Right lung (tissue), 10 donors: Measurements from ENCODE around the gene ZNF189. TPM values are rescaled to one million over a fixed set of nuclear protein-coding genes. Genes with fewer than 3 reads are reported as not detected.

ENCODE experiments used
- DNase-seq, 2 donors: peaks; one replicate each; pipeline ENCODE4 v3.0.0-alpha.2; 2013
- long read RNA-seq, 8 donors: transcript quantifications; one replicate each; lab custom pipeline, GENCODE V29; 2026
- polyA plus RNA-seq, 5 donors: library from polyadenylated mRNA; unstranded; fragments of 120-200 nt; gene quantifications; one replicate each; pipeline versions ENCODE4 v1.2.1 to v1.2.3, GENCODE V29; 2013; ENCODE audit warnings: inconsistent platforms in 1 of 5, low replicate concordance in 1 of 5; ENCODE audit not compliant: insufficient read length in 5 of 5, insufficient read depth in 1 of 5

The ZNF189 gene
- 10 to 100 TPM; 30.4 to 50.9 (median 43.5) TPM for polyA plus RNA-seq
- long read RNA-seq, donor 1, partial matches to known transcripts = 0 of 7 reads
- long read RNA-seq, donor 1, other reads (novel, unspliced or antisense) = 0 of 7 reads
- long read RNA-seq, donor 2, partial matches to known transcripts = 0 of 5 reads
- long read RNA-seq, donor 2, other reads (novel, unspliced or antisense) = 0 of 5 reads
- long read RNA-seq, donor 3, partial matches to known transcripts = 0 of 3 reads
- long read RNA-seq, donor 3, other reads (novel, unspliced or antisense) = 0 of 3 reads
- long read RNA-seq, donor 4, partial matches to known transcripts = 0 of 2 reads
- long read RNA-seq, donor 4, other reads (novel, unspliced or antisense) = 0 of 2 reads
- long read RNA-seq, donor 5, transcript ZNF189-202 (3 exons, 3,021 nt) = minor isoform, 5 of 14 reads
- long read RNA-seq, donor 5, transcript ZNF189-203 (3 exons, 3,134 nt) = major isoform, 9 of 14 reads
- long read RNA-seq, donor 5, partial matches to known transcripts = 0 of 14 reads
- long read RNA-seq, donor 5, other reads (novel, unspliced or antisense) = 0 of 14 reads
- long read RNA-seq, donor 6, transcript ZNF189-203 (3 exons, 3,134 nt) = major isoform, 6 of 8 reads
- long read RNA-seq, donor 6, partial matches to known transcripts = 0 of 8 reads
- long read RNA-seq, donor 6, other reads (novel, unspliced or antisense) = 0 of 8 reads
- long read RNA-seq, donor 7, partial matches to known transcripts = 0 of 6 reads
- long read RNA-seq, donor 7, other reads (novel, unspliced or antisense) = 0 of 6 reads
- long read RNA-seq, donor 8, partial matches to known transcripts = 0 of 2 reads
- long read RNA-seq, donor 8, other reads (novel, unspliced or antisense) = 0 of 2 reads

DNA sequence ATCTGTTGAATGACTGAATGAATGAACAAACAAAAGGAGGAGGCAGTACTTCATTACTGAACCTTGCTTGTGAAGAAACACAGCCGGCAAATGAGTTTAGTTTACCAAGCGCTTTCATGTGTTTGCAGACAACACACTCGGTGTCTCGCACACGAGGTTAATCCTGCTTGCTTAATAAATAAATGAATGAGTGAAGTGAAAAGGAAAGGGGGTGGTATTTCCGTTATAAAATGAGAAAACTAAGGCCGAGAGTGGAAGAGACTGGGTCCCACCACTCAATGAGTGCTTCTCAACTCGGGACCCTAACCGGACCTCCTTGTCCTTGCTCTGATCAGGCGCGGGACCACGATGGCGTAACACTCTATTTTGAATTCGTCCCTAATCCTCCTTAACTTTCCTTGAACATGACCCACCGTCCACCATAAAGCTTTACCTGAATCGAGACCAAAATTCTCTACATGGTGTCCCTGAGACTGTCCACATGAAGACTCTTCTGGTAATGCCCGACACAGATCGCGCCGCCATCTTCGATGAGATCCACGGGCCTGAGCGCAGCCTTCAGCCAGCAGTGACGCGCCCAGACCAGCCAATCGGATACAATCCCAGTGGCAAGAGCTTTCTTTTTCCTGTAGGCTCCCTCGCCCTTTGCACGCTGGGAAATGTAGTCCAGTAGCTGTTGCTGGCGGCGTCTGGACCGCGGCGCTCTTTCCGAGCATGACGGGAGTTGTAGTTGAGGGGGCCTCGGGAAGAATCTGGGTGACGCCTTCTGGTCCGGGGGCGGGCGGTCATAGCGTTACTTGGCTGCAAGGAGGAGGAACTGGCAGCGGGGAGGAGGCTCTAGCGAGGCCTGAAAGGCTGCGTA, at the start of gene ZNF189, which contains the start of gene MRPL50:
Gene ZNF189, plus strand, starts transcription at position 784 of the 862 bp plus-strand sequence. CDS start 306 bp downstream, outside the sequence.
Gene MRPL50, minus strand, starts transcription at position 551 of the 862 bp plus-strand sequence. Its CDS starts 26 bp downstream, at position 525.
- DNase-seq = peak; percentile 98 to 99

DNA sequence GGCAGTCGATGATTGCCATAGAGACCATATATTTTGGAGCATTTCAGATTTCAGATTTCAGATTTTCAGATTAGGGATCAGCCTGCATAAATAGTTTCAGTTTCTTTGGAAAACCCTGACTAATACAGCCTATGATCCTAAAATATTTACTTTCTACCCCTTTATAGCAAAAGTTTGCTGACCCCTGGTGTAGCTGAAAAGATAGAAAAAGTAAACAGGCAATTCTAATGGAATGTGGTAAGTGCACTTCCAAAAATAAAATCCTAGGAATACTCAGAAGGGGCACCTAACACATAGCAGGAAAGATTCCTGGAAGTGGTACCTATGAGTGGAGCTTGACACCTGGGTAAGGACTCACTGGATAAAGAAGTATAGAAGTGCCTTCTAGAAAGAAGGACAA, 48.4 kb upstream of the ZNF189 start:
- DNase-seq = no peak

DNA sequence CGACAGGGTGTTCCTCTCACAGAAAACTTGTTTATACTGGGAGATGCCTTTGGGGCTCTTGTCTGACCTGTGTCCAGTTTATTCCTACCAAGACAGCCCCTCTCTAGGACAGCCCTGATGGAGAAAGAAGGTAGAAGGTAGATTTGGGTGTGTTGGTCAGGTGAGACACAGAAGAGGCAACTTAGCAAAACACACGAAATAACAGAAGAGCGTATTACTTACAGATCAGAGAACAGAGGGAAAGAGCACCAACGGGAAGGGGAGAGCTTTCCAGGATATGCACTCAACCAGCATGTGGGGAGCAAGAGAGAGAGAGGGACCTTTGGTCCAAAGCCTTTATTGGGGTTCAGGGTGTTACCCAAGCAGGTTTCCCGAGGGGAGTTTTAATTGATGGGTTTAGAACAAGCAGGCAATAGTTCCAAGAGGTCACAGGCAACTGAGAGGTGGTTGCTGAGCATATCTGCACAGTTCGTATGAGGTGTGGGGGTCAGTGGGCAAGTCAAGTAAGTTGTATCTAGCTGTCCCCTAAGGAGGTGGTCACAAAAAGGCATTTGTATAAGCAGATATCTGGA, 45.7 kb upstream of the ZNF189 start:
- no peak for DNase-seq

DNA sequence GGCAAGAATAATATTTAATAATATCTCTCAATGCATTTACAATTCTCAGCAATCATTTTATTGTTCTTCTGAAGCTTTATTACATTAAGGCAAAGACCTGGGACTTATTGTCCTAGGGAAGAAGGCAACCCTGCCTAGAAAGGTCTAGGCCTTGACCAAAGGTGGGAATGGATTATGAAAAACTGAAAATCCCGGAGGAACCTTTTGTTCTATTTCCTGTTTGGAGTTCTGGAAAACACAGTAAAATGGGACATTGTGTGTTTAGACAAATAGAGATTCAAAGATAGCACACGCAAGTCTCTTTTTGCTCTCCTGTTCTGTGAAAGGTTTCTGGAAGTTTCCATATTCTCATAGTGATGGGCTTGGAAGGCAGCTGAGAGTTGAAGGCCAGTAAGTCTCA, 45.0 kb upstream of the ZNF189 start:
- no peak for DNase-seq

DNA sequence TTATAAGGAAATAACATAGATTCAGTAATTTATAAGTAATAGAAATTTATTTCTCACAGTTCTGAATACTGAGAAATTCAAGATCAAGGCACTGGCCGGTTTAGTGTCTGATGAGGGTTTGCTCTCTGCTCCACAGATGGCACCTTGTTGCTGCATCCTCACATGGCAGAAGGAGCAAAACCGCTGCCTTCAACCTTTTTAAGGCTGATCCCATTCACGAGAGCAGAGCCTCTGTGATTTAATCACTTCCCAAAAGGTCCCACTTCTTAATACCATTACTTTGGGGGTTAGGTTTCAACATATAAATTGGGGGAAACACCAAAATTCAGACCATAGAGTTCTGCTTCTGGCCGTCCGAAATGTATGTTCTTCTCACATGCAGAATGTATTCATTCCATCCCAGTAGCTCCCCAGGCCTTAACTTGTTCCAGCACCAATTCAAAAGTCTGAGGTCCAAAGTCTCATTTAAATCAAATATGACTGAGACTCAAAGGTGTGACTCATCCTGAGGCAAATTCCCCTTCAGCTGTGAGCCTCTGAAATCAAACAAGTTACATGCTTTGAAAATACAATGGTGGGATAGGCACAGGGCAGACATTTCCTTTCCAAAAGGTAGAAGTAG, 44.4 kb upstream of the ZNF189 start:
- no peak for DNase-seq

DNA sequence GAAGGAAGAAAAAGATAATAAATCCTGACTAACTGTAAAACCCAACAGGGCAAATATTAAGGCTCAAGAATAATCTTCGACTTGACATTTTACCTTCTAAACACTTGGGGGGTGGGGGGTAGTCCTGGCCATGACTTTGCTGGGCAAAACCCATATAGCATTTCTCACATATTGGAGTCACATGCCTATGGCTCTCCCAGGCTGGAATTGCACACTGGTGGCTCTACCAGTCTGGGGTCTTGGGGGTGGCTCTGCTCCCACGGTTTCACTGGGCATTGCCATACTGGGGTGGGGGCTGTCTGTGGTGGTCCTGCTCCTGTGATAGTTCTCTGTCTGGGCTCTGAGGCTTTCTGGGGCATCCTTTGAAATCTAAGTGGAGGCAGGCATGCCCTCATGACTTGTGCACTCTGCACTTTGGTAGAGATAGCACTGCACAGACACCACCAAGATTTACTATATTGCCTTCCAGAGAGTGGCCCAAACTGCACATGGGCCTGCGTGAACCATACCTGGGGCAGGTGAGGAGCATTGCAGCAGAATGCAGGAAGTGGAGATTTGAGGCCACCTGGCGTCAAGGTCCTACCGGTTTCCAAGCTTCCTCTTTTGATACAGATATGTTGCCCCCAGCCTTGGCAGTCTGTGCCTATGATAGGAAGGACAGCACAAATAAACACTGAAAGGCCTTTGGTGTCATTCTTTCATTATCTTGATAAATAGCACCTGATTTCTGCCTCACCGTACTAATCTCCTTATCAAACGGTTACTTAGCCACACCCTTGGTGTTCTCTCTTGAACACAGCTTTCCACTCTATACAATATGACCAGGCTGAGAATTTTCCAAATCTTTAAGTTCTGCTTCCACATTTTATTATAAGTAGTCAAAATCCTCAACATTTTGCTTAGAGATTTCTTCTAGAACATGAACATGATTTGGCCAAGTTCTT, 43.6 kb upstream of the ZNF189 start:
- DNase-seq = no peak

DNA sequence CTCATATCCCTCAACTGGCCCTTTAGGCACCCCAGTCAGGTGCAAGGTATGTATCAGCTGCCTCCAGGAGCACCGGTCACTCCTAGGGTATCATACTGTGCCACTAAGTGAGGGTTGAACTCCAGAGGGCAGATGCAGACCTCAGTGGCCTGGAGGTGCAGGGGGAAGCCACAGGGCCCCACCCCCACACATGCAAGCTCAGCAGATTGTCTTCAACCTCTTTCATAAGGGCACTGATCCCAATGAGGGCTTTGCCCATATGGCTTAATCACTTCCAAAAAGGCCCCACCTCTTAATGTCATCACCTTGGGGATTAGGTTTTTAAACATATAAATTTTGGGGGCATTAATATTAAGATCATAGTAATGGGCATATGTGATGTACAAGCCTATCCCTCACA, 42.0 kb upstream of the ZNF189 start:
- DNase-seq = no peak

DNA sequence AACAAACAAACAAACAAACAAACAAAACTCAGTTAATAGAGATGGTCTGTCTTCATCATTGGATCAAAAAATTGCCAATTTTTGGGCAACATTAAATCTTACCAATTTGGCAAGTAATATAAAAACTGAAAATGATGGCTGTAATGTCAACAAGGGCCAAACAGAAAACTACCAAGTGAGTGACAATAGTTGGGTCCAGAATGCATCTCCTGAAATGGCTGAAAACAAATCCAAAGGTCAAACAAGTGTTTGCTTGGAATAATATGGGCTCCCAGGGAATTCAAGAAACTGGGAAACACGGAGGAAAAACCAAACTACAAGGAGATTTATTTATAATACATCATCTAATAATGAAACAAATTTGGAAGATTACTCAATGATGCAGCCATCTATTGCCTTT, 39.0 kb upstream of the ZNF189 start:
- DNase-seq = no peak

DNA sequence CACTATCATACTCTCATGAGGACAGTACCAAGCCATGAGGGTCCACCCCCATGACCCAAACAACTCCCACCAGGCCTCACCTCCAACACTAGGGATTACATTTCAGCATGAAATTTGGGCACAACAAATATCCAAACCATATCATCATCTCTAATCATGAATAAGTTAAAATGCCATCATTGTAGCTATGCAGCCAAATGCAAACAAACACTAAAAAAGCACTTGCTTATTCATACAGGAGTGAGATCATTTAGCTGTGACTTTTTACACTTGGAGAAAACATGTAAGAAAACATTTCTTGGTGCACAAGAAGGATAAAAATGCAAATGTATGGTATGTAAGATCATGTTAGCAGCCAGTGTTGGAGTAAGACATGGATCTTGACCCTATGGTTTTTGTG, 38.0 kb upstream of the ZNF189 start:
- DNase-seq = no peak

DNA sequence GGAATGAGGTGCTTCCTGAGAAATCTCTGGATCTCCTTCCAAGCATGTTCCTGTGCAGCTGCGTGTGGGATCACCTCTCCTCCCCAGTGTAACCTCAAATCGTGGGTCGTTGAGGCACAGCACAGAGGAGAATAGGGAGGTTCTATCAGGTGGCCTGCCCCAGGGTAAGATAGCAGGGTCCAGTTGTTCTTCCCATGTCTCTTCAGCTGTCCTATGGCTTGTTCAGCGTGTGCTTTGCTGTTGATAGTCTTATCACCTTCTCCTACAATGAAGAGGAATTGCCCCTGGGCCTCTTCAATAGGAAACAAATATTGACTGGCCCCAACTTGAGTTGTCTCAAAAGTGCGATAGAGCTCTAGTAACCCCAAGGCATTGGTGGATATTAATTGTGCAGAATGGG, 36.2 kb upstream of the ZNF189 start:
- DNase-seq = no peak

DNA sequence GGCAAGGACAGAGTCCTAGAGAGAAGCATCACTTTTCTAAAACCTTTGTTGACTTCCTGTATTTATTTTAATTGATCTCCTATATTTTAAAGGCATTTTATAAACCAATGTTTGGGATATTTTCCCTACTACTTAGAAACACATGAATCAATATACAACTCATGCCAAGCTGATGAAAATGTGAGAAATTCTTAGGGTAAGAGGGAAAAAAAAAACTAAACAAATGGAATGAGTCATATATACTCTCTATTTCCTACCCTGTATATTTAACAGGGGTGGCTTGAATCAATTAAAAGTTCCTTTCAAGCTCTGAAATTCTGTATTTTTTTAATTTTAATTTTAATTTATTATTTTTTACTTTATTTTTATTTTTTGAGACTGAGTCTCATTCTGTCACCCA, 33.5 kb upstream of the ZNF189 start:
- DNase-seq = no peak

DNA sequence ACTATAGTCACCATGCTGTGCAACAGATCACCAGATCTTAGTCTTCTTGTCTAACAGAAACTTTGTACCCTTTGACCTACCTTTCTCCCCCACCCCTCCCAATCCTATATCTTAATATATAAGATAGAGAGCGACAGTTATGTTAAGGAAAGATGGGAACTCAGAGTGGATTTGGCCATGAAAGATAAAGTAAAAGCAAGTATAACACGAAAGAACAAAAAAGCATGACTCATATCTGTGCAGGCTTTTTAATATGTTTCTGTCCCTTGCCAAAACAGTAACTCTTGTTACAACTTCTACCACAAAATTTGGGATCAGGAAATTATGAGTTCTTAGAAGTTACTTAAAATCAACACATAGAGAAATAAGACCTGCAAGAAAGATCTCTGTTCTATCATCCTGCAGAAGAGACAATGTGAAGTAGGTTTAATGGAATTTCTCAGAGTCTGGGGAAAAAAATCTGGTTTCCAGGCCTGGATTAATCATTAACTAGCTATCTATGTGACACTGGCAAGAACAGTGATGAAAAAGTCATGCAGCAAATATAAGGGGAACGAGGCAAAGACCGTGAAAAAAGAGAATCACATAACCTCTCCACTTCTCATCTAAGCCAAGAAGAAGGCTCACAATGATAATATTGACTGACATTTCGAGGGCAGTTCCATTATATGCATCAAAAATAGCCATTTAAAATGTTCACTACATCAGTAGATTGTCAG, 32.5 kb upstream of the ZNF189 start:
- no peak for DNase-seq

DNA sequence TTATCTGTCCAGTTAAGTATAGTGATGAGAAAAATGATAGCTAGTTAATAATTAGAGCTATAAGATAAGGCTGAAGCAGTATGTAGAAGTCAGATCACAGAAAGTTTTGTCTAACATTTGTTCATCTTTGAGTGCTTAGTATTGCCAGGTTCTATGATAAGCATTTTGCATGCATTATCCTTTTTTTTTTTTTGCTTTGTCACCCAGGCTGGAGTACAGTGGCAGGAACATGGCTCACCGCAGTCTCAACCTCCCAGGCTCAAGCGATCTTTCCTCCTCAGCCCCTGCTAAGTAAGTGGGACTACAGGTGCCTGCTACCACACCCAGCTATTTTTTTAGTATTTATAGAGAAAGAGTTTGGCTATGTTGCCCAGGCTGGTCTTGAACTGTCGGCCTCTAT, 31.3 kb upstream of the ZNF189 start:
- no peak for DNase-seq

DNA sequence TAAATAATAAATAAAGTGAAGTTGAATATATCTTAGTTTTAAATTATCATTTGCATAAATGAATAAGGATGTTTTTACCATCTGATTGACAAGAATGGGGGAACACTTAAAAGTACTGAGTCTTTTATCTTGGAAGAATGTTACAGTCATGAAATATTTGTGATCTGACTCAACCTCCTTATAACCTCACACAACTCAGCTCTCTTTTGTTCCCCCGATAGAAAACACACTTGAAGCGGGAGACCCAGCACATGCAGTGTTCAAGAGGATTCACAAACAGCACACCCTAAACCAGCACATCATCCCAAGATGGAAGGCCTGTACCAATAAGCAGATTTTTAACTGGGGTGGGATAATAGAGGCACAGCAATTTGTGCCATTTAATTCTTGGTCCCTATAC, 29.4 kb upstream of the ZNF189 start:
- DNase-seq = no peak

DNA sequence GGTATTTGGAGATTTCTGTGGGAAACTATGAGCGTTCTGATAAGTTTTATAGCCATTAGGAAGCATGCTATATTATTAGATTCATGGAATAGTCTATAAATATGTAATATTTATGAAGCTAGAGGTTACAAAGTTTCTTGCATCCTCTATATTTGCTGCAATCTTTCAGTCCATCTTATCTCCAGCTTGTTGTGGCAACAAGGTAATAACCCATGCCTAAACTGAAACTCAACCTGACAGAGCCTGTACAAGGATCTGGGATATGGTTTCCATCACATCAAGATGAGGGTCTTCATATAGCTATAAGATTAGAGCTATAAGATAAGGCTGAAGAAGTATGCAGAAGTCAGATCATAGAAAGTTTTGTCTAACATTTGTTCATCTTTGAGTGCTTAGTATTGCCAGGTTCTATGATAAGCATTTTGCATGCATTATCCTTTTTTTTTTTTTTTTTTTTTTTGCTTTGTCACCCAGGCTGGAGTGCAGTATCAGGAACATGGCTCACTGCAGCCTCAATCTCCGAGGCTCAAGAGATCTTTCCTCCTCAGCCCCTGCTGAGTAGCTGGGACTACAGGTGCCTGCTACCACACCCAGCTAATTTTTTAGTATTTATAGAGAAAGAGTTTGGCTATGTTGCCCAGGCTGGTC, 28.6 kb upstream of the ZNF189 start:
- no peak for DNase-seq

DNA sequence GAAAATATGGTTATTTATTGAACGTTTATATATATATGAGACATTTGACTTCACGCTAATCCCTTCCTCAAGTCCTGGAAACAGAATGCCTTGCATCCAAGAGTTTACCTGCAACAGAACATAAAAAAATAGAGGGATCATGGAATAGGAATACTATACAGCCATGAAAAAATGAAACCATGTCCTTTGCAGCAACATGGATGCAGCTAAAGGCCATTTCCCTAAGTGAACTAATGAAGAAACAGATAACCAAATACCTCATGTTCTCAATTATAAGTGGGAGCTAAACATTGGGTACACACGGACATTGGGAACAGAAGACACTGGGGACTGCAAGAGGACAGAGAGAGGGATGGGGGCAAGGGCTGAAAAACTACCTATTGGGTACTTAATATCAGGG, 26.8 kb upstream of the ZNF189 start:
- DNase-seq = no peak

DNA sequence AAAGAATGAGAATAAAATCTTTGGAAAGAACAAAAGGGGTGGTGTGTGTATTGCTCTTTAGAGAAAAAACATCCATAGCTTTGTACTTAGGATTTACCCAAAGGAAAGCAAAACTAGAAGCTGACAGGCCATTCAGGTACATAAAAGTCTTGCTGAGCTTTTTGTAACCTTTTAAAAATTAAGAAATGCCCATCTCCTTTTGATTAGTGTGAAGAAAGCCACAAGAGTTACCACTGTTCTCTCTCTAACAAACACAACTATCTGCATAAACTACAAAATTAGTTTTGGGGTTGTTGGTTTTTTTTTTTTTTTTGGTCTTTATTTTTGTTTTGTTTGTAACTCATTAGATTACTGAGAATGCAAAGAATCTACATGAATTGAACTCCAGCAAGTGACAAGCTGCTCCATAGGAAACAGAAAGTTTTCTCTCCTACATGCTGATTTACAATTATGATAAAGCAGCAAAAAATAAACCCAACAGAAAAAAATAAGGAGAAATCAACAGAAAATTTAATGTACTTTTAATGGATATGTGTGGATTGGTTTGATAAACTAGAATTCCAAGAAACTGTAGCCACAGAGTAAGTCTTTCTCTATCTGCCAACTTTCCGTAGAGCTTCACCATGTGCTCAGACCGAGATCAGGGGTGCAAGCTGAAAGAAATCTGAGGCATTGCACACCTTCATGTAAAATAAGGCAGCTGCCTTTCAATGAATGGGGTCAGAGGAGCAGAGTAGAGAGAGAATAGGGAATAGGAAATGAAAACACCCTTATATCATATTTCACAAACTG, 26.1 kb upstream of the ZNF189 start:
- no peak for DNase-seq

DNA sequence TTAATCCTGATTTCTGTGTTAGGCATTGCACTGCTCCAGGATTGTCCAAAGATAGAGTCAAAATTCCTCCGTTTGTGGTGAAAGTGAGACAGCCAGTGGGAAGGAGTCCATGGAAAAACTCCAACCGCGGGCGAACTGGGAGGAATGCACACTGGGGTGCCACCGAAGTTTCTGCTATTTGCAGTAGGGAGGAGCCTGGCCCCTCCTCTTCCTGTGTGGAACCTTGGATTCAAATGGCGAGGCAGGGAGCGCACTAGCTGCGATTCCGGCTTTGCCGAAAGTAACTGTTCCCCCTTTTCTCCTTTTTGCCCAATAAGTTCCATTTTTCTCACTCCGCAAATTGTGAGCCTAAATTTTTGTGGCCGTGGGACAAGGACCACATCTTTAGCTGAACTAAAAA, 23.1 kb upstream of the ZNF189 start:
- DNase-seq = no peak
